HG02763 (cell line): ENCODE measurements around the gene SGMS1.
"Not testable (repeated sequence)": the region's sequence is repeated elsewhere in the genome, so short reads cannot be mapped to it uniquely, and the experiment has no call there.

Experiments
- ATAC-seq: cut with Tn5 transposase; IDR thresholded peaks from one replicate; pipeline ENCODE4 v1.9.1; 2021; ENCODE audit warnings: mild to moderate bottlenecking, moderate library complexity; ENCODE audit not compliant: unreplicated experiment

The SGMS1 gene

DNA sequence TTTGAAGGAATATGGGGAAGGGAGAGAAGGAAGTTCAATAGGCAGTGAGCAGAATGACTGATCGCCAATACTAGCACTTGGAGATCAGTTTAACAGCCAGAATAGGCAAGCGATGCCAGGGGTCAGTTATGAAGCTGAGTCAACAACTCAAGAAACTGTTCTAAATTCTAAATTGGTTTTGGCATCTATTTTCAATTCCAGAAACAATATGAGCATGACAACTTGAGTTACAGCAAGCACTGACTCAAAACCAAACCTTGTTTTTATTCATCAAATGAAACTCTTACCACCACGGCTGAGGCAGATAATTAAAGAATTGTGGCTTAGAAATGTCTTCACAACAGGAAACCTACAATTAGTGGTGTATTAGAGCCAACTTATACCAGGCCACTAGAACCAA is 192.0 kb downstream of the SGMS1 start:
- ATAC-seq: peak; percentile 74

DNA sequence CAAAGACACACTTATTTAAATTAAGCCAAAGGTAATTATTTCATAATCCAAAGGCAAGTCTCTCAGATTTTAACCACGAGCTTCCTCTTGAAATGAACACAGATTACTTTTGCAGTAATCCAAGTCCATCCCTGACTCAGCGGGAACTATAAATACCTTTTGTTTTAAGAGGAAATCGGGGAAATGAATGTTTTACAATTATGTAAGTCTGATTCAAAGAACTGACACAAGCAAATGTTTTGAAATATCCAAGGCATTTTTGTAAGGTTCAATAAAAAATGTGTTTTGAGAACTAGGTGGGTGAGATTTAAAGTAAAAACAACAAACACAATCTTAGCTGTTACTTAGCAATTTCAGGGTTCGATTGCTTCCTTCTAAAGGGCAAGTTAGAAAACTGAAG is 192.6 kb downstream of the SGMS1 start:
- no peak for ATAC-seq

DNA sequence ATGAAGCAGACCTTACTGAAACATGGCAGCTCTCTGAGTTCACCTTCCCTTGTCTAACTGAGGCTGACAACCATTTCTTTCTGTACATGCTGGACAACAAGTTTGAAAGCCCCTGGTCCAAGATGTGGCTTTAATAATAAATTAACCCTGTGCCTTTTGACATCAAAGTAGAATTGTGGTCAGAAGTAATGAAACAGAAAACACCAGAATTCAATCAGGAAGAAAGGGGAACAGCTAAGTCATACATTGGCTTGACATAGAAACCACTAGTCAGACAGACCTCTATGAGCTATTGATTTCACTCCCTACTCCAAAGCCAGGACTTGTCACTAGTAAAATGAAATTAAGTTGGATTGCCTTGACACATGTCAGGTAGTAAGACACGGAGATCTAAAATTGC is 197.3 kb downstream of the SGMS1 start:
- ATAC-seq: peak; percentile 65

GRCh38 chr10:50425215-50425614 is 198.5 kb downstream of the SGMS1 start:
- ATAC-seq: not testable (repeated sequence)

GRCh38 chr10:50423448-50423847 is 200.3 kb downstream of the SGMS1 start:
- no peak for ATAC-seq

DNA sequence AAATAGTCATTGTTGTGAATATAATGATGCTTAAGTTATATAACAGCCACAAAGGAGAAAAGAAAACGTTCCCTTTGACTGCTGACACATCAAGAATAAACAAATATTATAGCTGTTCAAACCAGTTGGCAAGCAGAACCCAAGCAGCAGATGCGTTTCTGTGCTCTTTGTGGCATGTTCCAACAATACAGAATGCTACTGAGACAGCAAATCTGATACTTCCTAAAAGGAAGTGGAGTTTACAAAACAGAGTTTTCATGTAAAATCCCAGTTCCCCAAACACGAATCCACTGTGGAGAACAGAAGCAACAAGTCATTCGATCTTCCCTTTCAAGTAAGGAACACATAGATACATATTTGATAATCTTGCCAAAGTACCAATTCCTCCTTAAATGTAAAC is 201.5 kb downstream of the SGMS1 start:
- ATAC-seq: no peak

GRCh38 chr10:50421026-50421719 is 202.6 kb downstream of the SGMS1 start:
- peak; percentile 41 for ATAC-seq

DNA sequence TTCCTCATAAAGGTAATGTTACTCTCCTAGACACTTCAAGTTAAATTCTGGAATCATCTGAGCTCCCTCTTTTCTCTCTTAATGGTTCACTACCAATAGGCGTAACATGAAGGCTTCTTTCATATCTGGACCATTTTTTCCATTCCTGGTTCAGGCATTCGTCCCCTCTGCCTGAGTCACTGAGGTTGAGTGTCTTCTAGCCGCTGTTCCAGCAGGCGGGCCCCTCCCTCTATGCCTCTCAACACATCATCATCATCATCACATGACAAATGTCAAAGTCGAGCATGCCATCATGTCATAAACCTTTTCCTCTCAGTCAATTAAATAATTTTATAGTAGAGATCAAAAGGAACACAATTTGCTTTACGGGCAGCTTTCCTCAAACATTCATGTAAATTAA is 203.6 kb downstream of the SGMS1 start:
- ATAC-seq: no peak

GRCh38 chr10:50419756-50420155 is 204.0 kb downstream of the SGMS1 start:
- no peak for ATAC-seq

GRCh38 chr10:50419091-50419490 is 204.7 kb downstream of the SGMS1 start:
- ATAC-seq: no peak

DNA sequence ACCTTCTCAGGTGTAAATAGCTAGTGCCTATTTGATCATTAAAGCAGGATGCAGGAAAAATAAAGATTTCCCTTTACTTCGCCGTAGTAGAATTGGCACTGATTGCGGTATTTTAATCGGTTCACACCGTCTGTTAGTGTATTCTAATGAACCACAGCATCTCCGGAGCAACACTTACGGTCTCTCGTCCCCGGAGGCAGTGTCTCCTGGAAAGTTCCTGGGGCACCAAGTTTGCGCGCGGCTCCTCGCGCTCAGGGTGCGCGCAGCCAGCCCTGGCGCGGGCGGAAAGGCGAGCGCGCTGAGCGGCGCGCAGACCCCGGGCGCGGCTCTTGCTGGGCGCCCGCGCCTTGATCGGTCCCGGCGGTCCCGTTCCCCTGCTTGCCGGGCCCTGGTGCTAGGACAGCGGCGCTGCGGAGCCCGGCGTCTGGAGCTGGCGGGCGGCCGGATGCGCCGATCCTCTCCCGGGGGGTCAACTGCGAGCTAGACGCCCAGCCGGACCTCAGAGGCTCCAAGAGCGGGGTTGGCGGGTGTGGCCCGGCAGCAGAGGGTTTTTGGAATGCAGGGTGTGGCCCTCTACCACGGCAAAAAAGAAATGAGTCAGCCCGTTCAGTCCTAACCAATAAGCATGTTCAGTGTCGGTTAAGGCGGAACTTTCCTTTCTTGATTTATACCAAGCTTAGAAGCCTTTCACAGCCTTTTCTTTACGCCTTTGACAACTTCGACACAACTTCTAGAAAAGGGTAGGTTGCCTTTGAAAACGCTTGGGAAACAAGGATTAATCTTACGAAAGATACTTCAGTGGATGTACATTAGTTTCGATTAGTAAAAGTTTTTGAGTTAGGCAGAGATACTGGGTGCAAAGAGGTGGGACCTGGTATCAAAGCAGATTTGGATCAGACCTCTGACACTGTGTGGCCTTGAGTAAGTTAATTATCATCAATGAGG is 205.6 kb downstream of the SGMS1 start:
- ATAC-seq: peak; percentile 74

GRCh38 chr10:50417486-50417885 is 206.3 kb downstream of the SGMS1 start:
- no peak for ATAC-seq

DNA sequence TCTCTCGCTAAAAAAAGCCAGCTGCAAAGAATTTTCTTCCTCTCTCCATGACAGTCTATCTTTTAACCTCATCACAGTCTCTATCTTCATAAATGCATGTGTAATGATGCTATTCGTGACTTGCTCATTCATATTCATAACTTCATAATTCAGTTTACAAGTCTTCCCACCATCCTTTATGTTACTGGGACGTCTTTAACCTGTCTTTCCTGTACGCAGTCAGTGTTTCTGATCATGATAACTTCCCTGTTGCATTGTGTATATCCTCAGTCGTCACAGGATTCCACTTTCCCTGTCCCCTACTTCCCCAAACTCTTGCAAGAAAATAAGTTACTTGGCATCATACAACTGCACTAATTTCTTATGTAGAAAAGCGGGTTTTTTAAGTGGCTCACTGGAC is 206.9 kb downstream of the SGMS1 start:
- no peak for ATAC-seq

- no peak for ATAC-seq
Observed at GRCh38 chr10:50416181-50416824, 207.5 kb downstream of the SGMS1 start.

DNA sequence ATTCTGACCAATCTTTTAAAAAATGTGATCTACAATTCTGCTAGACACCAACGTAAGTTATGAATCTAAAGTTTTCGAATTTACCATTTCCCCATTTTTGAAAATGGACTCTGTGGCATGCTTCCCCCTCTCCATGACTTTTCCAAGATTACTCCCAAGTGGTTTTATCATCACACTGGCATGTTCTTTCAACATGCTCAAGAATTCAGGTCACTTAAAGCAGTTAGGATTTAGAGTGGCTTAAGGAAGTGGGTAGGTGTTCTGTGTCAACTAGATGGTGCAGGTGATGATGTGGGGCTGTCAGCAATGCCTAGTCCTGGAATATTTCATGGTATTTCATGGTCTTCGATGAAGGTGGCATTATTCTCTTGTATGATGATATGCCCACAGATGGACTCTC is 208.5 kb downstream of the SGMS1 start:
- no peak for ATAC-seq

- ATAC-seq: no peak
Observed at GRCh38 chr10:50410066-50410811, 213.5 kb downstream of the SGMS1 start.

GRCh38 chr10:50407076-50407801 is 216.5 kb downstream of the SGMS1 start:
- ATAC-seq: no peak

- no peak for ATAC-seq
Observed at GRCh38 chr10:50406457-50407070, 217.2 kb downstream of the SGMS1 start.

DNA sequence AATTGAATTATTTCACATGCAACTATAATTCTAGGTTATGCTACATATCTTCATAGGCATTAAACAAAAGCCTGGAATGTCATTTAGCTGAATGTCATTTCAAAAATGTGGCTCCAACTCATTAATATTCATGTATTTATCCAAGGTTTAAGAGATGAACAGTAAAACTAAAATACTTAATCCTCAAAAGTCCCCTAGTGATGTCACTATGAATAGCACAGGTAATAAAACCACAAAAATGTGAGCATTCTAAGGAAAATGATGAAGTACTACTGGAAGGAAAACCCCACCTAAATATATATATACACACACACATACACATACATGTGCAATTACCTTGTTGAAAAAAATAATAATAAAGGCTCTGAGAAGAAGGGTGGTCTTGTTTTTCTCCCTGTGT is 218.0 kb downstream of the SGMS1 start:
- no peak for ATAC-seq
